ENCODE measurements around the gene KDM2B.

DNA sequence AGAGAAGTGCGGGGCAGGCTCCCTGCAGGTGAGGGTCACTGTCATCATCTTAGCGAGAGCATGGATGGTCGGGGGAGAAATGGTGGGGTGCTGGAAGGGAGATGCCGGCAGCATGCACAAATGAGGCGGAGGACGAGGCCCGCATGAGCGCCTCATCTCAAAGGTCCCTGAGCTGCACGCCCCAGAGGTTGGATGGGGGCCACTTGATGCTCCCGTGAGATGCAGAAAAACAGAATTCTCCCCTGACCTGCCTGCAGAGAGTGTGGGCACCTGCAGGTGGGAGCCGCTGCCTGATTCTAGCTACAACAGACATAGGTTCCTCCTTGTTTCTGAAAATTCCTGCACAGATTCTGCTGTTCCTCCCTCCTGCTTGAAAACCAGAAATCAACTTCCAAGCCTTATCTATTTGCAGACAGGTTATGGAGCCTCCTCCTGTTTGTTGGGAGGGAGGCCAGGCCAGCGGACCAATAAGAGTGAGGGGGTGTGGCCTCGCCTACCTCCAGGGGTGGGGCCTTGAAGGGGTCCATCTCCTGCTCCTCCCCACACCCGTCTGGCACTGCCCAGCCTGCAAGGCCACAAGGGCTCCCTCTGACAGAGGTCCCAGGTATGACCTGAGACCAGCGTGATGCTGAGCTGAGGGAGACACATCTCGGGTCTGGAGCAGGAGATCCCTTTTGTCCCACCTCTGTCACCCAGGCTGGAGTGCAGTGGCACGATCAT is 67.2 kb downstream of the KDM2B start:
- TF ChIP-seq, protein P1, sequence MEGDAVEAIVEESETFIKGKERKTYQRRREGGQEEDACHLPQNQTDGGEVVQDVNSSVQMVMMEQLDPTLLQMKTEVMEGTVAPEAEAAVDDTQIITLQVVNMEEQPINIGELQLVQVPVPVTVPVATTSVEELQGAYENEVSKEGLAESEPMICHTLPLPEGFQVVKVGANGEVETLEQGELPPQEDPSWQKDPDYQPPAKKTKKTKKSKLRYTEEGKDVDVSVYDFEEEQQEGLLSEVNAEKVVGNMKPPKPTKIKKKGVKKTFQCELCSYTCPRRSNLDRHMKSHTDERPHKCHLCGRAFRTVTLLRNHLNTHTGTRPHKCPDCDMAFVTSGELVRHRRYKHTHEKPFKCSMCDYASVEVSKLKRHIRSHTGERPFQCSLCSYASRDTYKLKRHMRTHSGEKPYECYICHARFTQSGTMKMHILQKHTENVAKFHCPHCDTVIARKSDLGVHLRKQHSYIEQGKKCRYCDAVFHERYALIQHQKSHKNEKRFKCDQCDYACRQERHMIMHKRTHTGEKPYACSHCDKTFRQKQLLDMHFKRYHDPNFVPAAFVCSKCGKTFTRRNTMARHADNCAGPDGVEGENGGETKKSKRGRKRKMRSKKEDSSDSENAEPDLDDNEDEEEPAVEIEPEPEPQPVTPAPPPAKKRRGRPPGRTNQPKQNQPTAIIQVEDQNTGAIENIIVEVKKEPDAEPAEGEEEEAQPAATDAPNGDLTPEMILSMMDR (IDR thresholded peaks at IDR 0.05; ENCODE audit: extremely low read depth in 1 of 2, insufficient read depth in 1 of 2, low read depth in 1 of 2, low read length in 2 of 2): no peak
- no peak for TF ChIP-seq POLR2A (IDR thresholded peaks at IDR 0.05; ENCODE audit: low read depth, low read length)
- TF ChIP-seq, protein P2, sequence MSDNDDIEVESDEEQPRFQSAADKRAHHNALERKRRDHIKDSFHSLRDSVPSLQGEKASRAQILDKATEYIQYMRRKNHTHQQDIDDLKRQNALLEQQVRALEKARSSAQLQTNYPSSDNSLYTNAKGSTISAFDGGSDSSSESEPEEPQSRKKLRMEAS (IDR thresholded peaks at IDR 0.05; ENCODE audit: insufficient read depth, insufficient read length): no peak
